NCI-H2171 (cell line): ENCODE data around the gene LARGE1.

Experiments
- DNase-seq: peaks from one replicate; lab custom pipeline; 2025; lab: John Stamatoyannopoulos, UW

Gene LARGE1

GRCh38 chr22:33521879-33522665 lies 398.2 kb downstream of the LARGE1 start:
- DNase-seq: no peak

GRCh38 chr22:33520904-33521780 lies 399.1 kb downstream of the LARGE1 start:
- no peak for DNase-seq

DNA sequence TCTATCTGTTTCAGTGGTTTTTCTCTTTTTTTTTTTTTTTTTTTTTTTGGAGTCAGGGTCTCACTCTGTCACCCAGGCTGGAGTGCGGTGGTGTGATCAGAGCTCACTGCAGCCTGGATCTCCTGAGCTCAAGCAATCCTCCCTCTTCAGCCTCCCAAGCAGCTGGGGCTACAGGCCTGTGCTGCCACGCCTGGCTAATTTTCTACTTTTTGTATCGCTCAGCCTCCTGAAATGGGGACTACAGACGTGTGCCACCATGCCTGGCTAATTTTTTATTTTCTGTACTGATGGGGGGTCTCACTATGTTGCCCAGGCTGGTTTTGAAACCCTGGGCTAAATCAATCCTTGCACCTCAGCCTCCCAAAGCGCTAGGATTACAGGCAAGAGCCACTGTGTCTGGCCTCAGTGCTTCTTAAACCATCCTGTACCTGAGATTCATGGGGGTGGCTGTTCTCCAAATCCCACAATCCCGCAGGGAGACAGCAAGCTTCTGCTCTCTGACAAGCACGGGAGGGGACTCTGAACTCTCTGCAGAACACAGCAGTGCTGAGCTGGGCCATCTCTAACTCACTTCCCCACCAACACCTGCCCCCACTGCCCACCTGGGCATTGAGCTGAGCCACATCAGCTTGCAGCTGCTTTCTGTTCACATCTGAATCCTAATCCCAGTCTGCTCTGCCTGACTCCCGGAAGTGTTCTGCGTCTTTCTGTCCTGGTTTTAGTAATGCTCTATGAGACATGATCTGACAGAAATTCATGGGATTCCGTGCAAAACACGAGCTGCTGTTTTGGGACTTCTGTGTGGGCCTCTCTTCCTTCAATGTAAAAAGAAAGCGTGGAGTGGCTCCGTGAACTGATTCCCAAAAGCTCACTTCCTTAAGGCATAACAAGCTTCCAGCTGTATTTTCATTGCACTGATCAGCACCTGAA lies 400.0 kb downstream of the LARGE1 start:
- no peak for DNase-seq

GRCh38 chr22:33519071-33519973 lies 401.0 kb downstream of the LARGE1 start:
- DNase-seq: no peak

GRCh38 chr22:33518405-33518804 lies 401.9 kb downstream of the LARGE1 start:
- DNase-seq: no peak

GRCh38 chr22:33515795-33516194 lies 404.5 kb downstream of the LARGE1 start:
- no peak for DNase-seq

DNA sequence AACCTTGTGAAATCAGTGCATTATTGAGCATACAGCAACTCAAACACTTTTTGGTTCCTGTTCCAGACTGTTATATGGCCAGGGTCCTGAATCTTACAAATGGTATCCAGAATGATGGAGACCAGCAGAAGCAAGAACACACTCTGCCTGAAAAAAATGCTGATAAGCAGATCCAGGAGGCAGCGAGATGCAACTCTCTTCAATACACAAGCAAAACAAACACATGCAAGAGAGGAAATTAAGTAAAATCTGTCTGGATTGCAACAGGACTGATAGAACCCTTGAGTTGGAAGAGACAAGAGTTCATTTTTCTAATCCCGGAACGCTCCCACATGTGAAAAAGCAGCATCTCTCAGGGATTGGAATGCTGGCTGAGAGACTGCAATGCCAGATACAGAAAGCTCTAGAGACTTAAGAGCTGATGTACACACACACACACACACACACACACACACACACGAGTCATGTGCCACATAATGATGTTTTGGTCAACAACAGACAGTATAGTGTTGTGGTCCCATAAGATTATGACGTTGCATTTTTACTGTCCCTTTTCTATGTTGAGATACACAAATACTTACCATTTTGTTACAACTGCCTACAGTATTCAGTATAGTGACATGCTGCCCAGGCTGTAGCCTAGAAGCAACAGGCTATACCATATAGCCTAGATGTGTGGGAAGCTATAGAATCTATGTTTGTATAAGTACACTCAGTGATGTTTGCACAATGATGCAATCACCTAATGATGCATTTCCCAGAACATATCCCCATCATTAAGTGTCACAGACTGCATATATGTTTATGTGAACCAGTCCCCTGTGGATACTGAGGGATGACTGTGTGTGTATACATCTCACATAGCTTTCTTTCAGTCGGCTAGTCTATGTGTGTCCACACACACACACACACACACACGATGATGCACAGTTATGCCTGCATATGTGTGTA lies 406.6 kb downstream of the LARGE1 start:
- no peak for DNase-seq

DNA sequence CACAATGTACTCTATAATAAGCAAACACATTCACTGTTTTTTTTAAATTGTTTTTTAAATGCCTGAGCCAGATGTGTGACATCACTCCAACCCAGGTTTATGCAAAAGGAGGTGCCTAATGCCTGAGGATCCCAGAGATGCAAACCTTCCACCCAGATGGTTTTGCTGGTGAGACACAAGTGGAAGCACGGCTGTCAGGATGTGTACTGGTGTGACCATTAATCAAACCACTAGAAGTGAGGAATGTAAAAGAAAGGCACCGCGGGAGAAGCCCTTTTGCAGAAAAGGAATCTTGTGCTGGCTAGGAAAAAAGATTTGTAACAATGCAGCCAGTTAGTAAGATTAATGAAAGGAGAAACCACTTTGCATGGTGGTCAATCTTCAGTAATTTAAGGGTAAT lies 407.4 kb downstream of the LARGE1 start:
- no peak for DNase-seq

- no peak for DNase-seq
These were observed 409.8 kb downstream of the LARGE1 start for GRCh38 chr22:33510429-33510904.

GRCh38 chr22:33504941-33505625 lies 415.2 kb downstream of the LARGE1 start:
- no peak for DNase-seq

DNA sequence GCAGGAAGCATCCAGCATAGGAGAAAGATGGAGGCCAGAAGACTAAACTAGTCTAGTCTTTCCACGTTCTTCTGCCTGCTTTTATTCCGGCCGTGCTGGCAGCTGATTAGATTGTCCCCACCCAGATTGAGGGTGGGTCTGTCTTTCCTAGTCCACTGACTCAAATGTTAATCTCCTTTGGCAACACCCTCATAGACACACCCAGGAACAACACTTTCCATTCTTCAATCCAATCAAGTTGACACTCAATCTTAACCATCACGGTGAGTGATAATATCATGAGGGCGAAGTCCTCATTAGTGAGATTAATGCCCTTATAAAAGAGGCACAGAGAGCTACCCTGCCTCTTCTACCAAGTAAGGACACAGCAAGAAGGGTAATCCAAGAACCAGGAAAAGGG lies 424.2 kb downstream of the LARGE1 start:
- DNase-seq: no peak

DNA sequence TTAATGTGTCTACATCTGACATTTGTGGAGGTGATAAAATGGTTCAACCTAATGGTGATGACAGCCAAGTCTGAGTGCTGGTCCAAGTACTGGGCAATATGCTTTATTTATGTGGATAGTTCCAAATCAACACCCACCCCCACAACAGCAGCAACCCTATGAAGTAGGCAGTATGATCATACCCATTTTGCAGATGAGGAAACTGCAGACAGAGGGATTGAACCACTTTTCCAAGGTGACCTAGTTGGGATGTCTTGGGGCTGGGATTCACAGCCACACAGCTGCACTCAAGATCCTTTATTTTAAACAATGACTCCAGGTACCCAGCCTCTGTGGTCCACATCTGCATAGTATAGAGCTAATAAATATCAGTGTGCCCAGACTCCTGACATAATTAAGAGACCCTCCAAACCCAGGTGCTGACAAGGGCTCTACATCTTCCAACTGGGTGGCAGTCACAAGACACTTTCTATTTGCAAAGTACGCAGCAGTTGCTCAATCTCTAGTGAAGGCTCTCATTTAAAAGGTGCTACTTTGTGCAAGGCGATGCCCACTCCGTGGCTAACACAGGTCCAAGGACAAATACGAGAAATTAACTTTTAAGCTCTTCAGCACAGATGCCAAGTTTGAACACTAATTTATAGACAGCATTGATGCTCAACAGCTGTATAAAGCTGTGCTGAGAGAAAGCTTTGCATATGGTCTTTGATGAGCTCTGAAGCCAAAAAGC lies 426.6 kb downstream of the LARGE1 start:
- no peak for DNase-seq

DNA sequence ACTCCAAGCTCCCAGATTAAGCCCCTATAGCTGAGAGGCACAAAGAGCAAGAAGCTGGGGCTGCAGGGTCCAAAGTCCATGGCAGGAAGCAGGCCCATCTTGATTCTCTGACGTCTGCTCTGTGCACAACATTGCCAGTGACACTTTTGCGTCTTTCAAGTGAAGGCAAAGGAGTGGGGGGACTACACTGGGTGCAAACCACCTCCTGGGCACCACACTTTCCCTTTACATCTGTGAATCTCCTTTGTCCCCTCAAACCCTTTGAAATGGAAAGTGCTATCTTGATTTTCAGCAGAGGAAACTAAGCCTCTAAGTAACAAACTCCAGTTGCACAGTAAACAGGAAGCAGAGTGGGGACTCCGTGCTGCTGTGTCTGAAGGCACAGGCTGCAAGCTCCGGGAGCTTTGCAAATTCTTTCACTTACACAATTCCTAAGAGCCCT lies 428.0 kb downstream of the LARGE1 start:
- DNase-seq: no peak

- no peak for DNase-seq
These were observed 433.1 kb downstream of the LARGE1 start for GRCh38 chr22:33487041-33487716.

GRCh38 chr22:33481550-33481949 lies 438.7 kb downstream of the LARGE1 start:
- DNase-seq: no peak

DNA sequence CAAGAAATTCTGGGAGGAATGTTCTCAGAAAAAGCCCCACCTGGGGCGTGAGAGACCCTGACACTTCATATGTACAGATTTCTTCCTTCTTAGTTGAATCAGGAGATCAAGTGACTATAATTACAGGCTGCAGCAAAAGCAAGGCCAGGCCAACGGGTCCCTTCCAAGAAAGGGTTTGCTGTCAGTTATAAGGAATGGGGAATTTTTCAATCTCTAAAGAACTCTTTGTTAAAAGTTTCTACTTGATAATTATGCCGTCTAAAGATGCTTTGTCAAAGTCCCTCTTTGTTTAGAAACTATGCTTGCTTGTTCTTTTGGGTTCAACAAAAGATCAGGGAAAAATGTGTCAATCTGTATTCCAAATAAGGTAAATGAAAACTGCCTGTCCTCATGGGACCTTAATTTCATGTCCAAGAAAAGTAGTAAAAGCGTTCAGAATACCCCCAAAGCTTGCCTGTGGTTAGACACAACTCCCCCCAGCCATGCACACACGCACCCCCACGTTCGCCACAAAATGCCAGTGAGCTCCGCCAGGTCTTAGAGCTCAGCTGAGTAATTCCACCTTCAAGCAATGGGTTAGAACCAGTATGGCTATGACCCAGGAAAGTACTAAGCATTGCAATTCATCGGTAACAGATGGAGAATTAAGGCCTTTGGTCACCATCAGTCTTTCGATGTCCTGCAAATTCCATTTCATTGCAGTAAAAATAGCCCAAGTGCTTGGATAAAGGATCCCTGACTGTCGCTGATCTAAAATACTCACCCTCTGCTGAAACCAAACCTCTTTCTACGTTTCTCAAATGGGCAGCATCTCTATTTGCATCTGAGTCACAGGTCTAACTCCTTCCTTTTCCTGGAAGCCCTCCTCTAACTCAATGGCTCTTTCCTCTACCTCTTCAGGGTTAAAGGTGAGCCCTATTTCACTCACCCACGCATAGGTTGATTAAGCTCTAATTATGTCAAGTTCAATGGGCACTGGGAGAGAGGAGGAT lies 442.9 kb downstream of the LARGE1 start:
- DNase-seq: no peak

DNA sequence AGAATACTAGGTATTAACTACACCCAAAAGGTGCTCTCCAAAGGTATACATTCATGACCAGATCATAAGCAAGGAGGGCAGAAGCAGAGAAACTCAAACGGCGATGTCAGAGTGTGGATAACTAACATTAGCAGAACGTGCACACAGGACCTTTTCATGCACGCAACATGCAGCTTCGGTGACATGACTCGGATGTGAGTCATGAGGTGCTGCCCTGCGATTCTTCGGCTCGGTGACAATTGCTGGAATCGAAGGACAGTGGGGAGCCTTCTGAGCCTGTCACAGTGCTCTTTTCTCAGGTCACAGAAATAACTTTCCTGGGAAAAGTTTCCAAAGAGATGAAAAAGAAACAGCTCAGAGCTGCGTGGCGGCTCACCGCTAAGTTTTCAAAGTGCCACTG lies 443.6 kb downstream of the LARGE1 start:
- DNase-seq: no peak
